Stimulated activated CD4-positive, alpha-beta T cell treated with anti-CD3 and anti-CD28 coated beads, Interleukin-1b, Interleukin-23, amount 100 ng/mL, for 48 hours (primary cell): ENCODE data around the gene MSMP.

ENCODE experiments used
- DNase-seq: peaks from one replicate; pipeline ENCODE4 v3.0.0-alpha.2; 2020

MSMP gene

GRCh38 chr9:35741740-35742139, 12.3 kb downstream of the MSMP start:
- DNase-seq, result no peak

GRCh38 chr9:35740243-35740642, 13.8 kb downstream of the MSMP start:
- no peak for DNase-seq

- DNase-seq, result no peak
These were observed 15.2 kb downstream of the MSMP start for GRCh38 chr9:35738924-35739323.

GRCh38 chr9:35738186-35738585, 15.9 kb downstream of the MSMP start:
- DNase-seq, result no peak

- DNase-seq, result no peak
These were observed 16.9 kb downstream of the MSMP start for GRCh38 chr9:35737143-35737542.

- DNase-seq, result peak; percentile 64
These were observed 17.9 kb downstream of the MSMP start for GRCh38 chr9:35736201-35736633.

- DNase-seq, result no peak
These were observed 20.0 kb downstream of the MSMP start for GRCh38 chr9:35734096-35734495.

GRCh38 chr9:35732800-35733541, 21.1 kb downstream of the MSMP start:
- DNase-seq, result peak; percentile 39

- DNase-seq, result peak; percentile 98
These were observed 21.8 kb downstream of the MSMP start, which contains the start of the genes CREB3 and TLN1 for GRCh38 chr9:35732185-35732799. Gene CREB3 (plus strand): TSS chr9:35732666. CDS start chr9:35732773, 107 bp downstream. Gene TLN1 (minus strand): TSS chr9:35732195. CDS start chr9:35725694, 6,501 bp downstream.

- DNase-seq, result no peak
These were observed 22.5 kb downstream of the MSMP start for GRCh38 chr9:35731415-35732184.

- DNase-seq, result no peak
These were observed 23.6 kb downstream of the MSMP start for GRCh38 chr9:35730486-35730854.

- DNase-seq, result peak; percentile 13
These were observed 24.2 kb downstream of the MSMP start for GRCh38 chr9:35729700-35730485.

GRCh38 chr9:35729101-35729500, 25.0 kb downstream of the MSMP start:
- DNase-seq, result no peak

- peak; percentile 42 for DNase-seq
These were observed 25.8 kb downstream of the MSMP start for GRCh38 chr9:35728041-35728971.

GRCh38 chr9:35727676-35728040, 26.4 kb downstream of the MSMP start:
- no peak for DNase-seq

GRCh38 chr9:35726931-35727330, 27.1 kb downstream of the MSMP start:
- peak; percentile 21 for DNase-seq

GRCh38 chr9:35725362-35725761, 28.7 kb downstream of the MSMP start:
- DNase-seq, result no peak

- no peak for DNase-seq
These were observed 30.2 kb downstream of the MSMP start for GRCh38 chr9:35723908-35724307.

- DNase-seq, result no peak
These were observed 30.6 kb downstream of the MSMP start for GRCh38 chr9:35723426-35723825.

GRCh38 chr9:35719546-35719945, 34.5 kb downstream of the MSMP start:
- no peak for DNase-seq

GRCh38 chr9:35718721-35719511, 35.2 kb downstream of the MSMP start:
- no peak for DNase-seq
